SK-N-SH (cell line): Measurements from ENCODE around the gene GPR18. TPM values are rescaled to one million over a fixed set of nuclear protein-coding genes. Genes with fewer than 3 reads are reported as not detected.

Source experiments
- CTCF ChIA-PET: fragments of 300-600, 350-600 bp; formaldehyde crosslinking; extraction: SDS; loops from one replicate; lab custom pipeline; 2021; lab: Yijun Ruan, JAX
- POLR2A ChIA-PET: fragments of 350-600 bp; sonication (Branson Sonifier 250); formaldehyde crosslinking; extraction: SDS; loops from one replicate; lab custom pipeline; 2020; ENCODE audit warnings: antibody characterized with exemption, inconsistent platforms; lab: Yijun Ruan, JAX
- DNase-seq: peaks from one replicate; pipeline ENCODE4 v3.0.0; 2012
- H2AFZ ChIP-seq: fragments of 200-600 bp; sonication (generic); 2 replicates; pipeline ENCODE4 v1.8.1; 2016; ENCODE audit warnings: antibody characterized with exemption, mild to moderate bottlenecking, low read depth
- H3F3A ChIP-seq: fragments of 200-600 bp; sonication (generic); replicated peaks from 2 replicates; pipeline ENCODE3; 2016; ENCODE audit warnings: antibody characterized with exemption, mild to moderate bottlenecking; ENCODE audit not compliant: insufficient read depth
- H3K27ac ChIP-seq, 2 experiments: fragments of 200-500 bp in 1 of 2; fragments of 200-600 bp in 1 of 2; sonication (Bioruptor generic) in 1 of 2; sonication (generic), shearing (Covaris generic) in 1 of 2; 2 replicates each; pipeline versions ENCODE4 v1.5.1 to v1.6.1; 2014 to 2016; ENCODE audit warnings: low read depth in 2 of 2, inconsistent platforms in 1 of 2, low read length in 1 of 2, mild to moderate bottlenecking in 1 of 2, mixed read lengths in 1 of 2
- H3K27me3 ChIP-seq: fragments of 200-600 bp; sonication (generic), shearing (Covaris generic); 2 replicates; pipeline ENCODE4 v1.6.1; 2016; ENCODE audit warnings: mixed run types; ENCODE audit not compliant: insufficient read depth
- H3K36me3 ChIP-seq, 2 experiments: fragments of 200-500 bp in 1 of 2; fragments of 200-600 bp in 1 of 2; sonication (Bioruptor generic) in 1 of 2; sonication (generic) in 1 of 2; replicated peaks in 1 of 2; 2 replicates each; pipeline versions ENCODE3 to v1.5.1; 2014 to 2016; ENCODE audit warnings: low read length in 1 of 2, mild to moderate bottlenecking in 1 of 2; ENCODE audit not compliant: insufficient read depth in 2 of 2, control insufficient read depth in 1 of 2
- H3K4me1 ChIP-seq, 2 experiments: fragments of 200-500 bp in 1 of 2; fragments of 200-600 bp in 1 of 2; sonication (Bioruptor generic) in 1 of 2; sonication (generic), shearing (Covaris generic) in 1 of 2; 2 replicates each; pipeline versions ENCODE4 v1.5.1 to v1.6.1; 2014 to 2016; ENCODE audit warnings: low read depth in 1 of 2, low read length in 1 of 2, mixed run types in 1 of 2; ENCODE audit not compliant: insufficient read depth in 2 of 2, control insufficient read depth in 1 of 2
- H3K4me2 ChIP-seq: fragments of 200-600 bp; sonication (generic), shearing (Covaris generic); 2 replicates; pipeline ENCODE4 v1.6.1; 2017; ENCODE audit warnings: mixed run types
- H3K4me3 ChIP-seq, 2 experiments: fragments of 200-500 bp in 1 of 2; fragments of 200-600 bp in 1 of 2; sonication (Bioruptor generic) in 1 of 2; sonication (generic), shearing (Covaris generic) in 1 of 2; 2 replicates each; pipeline versions ENCODE4 v1.5.1 to v1.8.1; 2014 to 2016; ENCODE audit warnings: low read depth in 2 of 2, inconsistent platforms in 1 of 2, low read length in 1 of 2, mild to moderate bottlenecking in 1 of 2, mixed read lengths in 1 of 2, moderate library complexity in 1 of 2
- H3K79me2 ChIP-seq: fragments of 200-600 bp; sonication (generic); 2 replicates; pipeline ENCODE4 v1.8.1; 2017; ENCODE audit warnings: mild to moderate bottlenecking; ENCODE audit not compliant: insufficient read depth
- H3K9ac ChIP-seq: fragments of 200-600 bp; sonication (generic); 2 replicates; pipeline ENCODE4 v1.6.1; 2017; ENCODE audit warnings: mixed run types
- H3K9me2 ChIP-seq: fragments of 200-600 bp; sonication (generic); 2 replicates; pipeline ENCODE4 v1.6.1; 2017; ENCODE audit warnings: mixed run types
- H3K9me3 ChIP-seq: fragments of 200-600 bp; sonication (generic); 2 replicates; pipeline ENCODE4 v1.6.1; 2017; ENCODE audit warnings: mixed run types, mild to moderate bottlenecking, moderate library complexity
- H4K20me1 ChIP-seq: fragments of 200-600 bp; sonication (generic); 2 replicates; pipeline ENCODE4 v1.6.1; 2017; ENCODE audit warnings: mild to moderate bottlenecking, mixed run types; ENCODE audit not compliant: insufficient read depth
- CHD2 ChIP-seq: fragments of 150-350 bp; IDR thresholded peaks from 2 replicates; pipeline ENCODE4 v1.6.1; 2018; ENCODE audit warnings: low read length; ENCODE audit not compliant: partially characterized antibody
- FOSL2 ChIP-seq: IDR thresholded peaks from 2 replicates; pipeline ENCODE4 v1.4.0; 2012; ENCODE audit warnings: low read depth, mild to moderate bottlenecking, moderate library complexity, borderline replicate concordance
- FOXJ3 ChIP-seq: sonication (generic); formaldehyde crosslinking; IDR thresholded peaks from 2 replicates; pipeline ENCODE4 v1.5.1; 2020; ENCODE audit warnings: mild to moderate bottlenecking, missing genetic modification reagents
- FOXM1 ChIP-seq: IDR thresholded peaks from 2 replicates; pipeline ENCODE4 v1.4.0; 2012; ENCODE audit warnings: low read depth, mild to moderate bottlenecking
- GABPA ChIP-seq: IDR thresholded peaks from 2 replicates; pipeline ENCODE4 v1.4.0; 2012; ENCODE audit warnings: low read depth, mild to moderate bottlenecking
- NRF1 ChIP-seq: IDR thresholded peaks from 2 replicates; pipeline ENCODE4 v1.6.1; 2012; ENCODE audit warnings: low read depth, mild to moderate bottlenecking, low read length
- RAD21 ChIP-seq: IDR thresholded peaks from 2 replicates; pipeline ENCODE4 v1.6.1; 2012; ENCODE audit warnings: mild to moderate bottlenecking, low read length
- RCOR1 ChIP-seq: fragments of 150-350 bp; IDR thresholded peaks from 2 replicates; pipeline ENCODE4 v1.6.1; 2017; ENCODE audit warnings: antibody characterized with exemption, low read length
- RXRA ChIP-seq: IDR thresholded peaks from 2 replicates; pipeline ENCODE4 v1.4.0; 2012; ENCODE audit warnings: low read depth, mild to moderate bottlenecking, borderline replicate concordance
- SIN3A ChIP-seq: IDR thresholded peaks from 2 replicates; pipeline ENCODE4 v1.6.1; 2012; ENCODE audit warnings: low read depth, mild to moderate bottlenecking, low read length, moderate library complexity, borderline replicate concordance
- SMC3 ChIP-seq: IDR thresholded peaks from 2 replicates; pipeline ENCODE4 v1.6.1; 2012; ENCODE audit warnings: low read depth, low read length, improper control_type of control experiment
- WGBS: methylation state at CpG from one replicate; pipeline ENCODE4 v1.1.6; 2017; ENCODE audit warnings: low lambda C conversion rate; 5-methylcytosine and 5-hydroxymethylcytosine counted together
- polyA plus RNA-seq, 3 experiments: library from polyadenylated mRNA; depleted of rRNA; stranded (reverse); fragments of >200 nt; gene quantifications; 2 replicates each; pipeline ENCODE4 v1.2.3, GENCODE V29; 2012
- TF ChIP-seq, protein P1 (sequence below): fragments of 200-600 bp; sonication (generic); IDR thresholded peaks from 2 replicates; pipeline ENCODE4 v1.6.1; 2017; ENCODE audit warnings: antibody characterized with exemption, mild to moderate bottlenecking, moderate library complexity
- TF ChIP-seq, protein P2 (sequence below): IDR thresholded peaks from 2 replicates; pipeline ENCODE4 v1.4.0; 2012; ENCODE audit warnings: low read depth, borderline replicate concordance
- TF ChIP-seq, protein P3 (sequence below): fragments of 150-350 bp; IDR thresholded peaks from 2 replicates; pipeline ENCODE4 v1.6.1; 2017; ENCODE audit warnings: antibody characterized with exemption, low read length, low read depth, borderline replicate concordance

GPR18 gene
- polyA plus RNA-seq, 1 of the 3 experiments (the other 2 are of a cell fraction), result not detected

DNA sequence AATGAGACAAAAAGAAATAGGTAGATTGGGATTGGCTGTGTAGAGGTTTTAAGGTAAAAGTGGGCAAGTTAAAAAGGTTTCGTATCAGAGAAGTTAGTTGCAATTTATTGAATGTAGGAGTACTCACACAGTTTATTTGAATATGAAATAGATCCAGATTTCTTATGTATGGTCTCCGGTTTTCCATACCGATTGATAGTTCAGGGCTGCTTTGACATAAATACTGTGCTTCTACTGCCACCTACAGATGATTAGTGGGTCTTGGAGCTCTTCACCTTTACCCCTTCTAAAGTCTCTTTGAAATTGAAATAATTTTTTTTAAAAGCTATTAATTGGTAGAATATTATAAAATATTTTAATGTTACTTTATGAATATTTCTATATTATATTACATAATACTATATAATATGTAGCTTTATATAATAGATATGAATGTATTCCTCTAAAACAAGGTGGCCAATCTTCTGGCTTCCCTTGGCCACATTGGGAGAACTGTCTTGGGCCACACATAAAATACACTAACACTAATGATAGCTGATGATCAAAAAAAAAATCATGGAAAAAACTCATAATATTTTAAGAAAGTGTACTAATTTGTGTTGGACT, 7.7 kb upstream of the GPR18 start:
- peak; percentile 44 for DNase-seq
- Histone ChIP-seq H3K4me2 (no peak overlapping the region), H3K9me2 (no peaks in the 10 kb centered on the region), H3K27ac (no peak overlapping the region), H3K36me3 (peaks cover 5 to 30% of the 10 kb centered on the region in 2 experiments), H2AFZ (no peak overlapping the region), H4K20me1 (no peaks in the 10 kb centered on the region), H3K9me3 (no peaks in the 10 kb centered on the region), H3F3A (peaks cover 3% of the 10 kb centered on the region), H3K4me3 (no peak overlapping the region), H3K9ac (no peak overlapping the region), H3K27me3 (no peaks in the 10 kb centered on the region), H3K4me1 (no peaks in the 10 kb centered on the region), H3K79me2 (no peaks in the 10 kb centered on the region; the same call in 1 of the 2 replicates)
- POLR2A ChIA-PET, result no interaction called here
- TF ChIP-seq RXRA, result no peak
- TF ChIP-seq, protein P1, sequence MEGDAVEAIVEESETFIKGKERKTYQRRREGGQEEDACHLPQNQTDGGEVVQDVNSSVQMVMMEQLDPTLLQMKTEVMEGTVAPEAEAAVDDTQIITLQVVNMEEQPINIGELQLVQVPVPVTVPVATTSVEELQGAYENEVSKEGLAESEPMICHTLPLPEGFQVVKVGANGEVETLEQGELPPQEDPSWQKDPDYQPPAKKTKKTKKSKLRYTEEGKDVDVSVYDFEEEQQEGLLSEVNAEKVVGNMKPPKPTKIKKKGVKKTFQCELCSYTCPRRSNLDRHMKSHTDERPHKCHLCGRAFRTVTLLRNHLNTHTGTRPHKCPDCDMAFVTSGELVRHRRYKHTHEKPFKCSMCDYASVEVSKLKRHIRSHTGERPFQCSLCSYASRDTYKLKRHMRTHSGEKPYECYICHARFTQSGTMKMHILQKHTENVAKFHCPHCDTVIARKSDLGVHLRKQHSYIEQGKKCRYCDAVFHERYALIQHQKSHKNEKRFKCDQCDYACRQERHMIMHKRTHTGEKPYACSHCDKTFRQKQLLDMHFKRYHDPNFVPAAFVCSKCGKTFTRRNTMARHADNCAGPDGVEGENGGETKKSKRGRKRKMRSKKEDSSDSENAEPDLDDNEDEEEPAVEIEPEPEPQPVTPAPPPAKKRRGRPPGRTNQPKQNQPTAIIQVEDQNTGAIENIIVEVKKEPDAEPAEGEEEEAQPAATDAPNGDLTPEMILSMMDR, result peak; percentile 67
- TF ChIP-seq, protein P2, sequence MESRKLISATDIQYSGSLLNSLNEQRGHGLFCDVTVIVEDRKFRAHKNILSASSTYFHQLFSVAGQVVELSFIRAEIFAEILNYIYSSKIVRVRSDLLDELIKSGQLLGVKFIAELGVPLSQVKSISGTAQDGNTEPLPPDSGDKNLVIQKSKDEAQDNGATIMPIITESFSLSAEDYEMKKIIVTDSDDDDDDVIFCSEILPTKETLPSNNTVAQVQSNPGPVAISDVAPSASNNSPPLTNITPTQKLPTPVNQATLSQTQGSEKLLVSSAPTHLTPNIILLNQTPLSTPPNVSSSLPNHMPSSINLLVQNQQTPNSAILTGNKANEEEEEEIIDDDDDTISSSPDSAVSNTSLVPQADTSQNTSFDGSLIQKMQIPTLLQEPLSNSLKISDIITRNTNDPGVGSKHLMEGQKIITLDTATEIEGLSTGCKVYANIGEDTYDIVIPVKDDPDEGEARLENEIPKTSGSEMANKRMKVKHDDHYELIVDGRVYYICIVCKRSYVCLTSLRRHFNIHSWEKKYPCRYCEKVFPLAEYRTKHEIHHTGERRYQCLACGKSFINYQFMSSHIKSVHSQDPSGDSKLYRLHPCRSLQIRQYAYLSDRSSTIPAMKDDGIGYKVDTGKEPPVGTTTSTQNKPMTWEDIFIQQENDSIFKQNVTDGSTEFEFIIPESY, result no peak
- TF ChIP-seq FOXM1, result no peak
- no peak for TF ChIP-seq CHD2
- TF ChIP-seq FOSL2, result no peak
- TF ChIP-seq RAD21, result peak; percentile 78
- TF ChIP-seq SMC3, result peak; percentile 68
- TF ChIP-seq, protein P3, sequence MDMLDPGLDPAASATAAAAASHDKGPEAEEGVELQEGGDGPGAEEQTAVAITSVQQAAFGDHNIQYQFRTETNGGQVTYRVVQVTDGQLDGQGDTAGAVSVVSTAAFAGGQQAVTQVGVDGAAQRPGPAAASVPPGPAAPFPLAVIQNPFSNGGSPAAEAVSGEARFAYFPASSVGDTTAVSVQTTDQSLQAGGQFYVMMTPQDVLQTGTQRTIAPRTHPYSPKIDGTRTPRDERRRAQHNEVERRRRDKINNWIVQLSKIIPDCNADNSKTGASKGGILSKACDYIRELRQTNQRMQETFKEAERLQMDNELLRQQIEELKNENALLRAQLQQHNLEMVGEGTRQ, result no peak
- TF ChIP-seq GABPA, result no peak
- 68% methylated on average over 3 of the region's 3 CpGs for WGBS
- CTCF ChIA-PET, result interaction anchor here (0.6 to 10.4 kb wide), 36 partner anchors 9 to 453 kb away, joined by 3 to 249 read pairs (median 5); partner anchors contain the start of gene UBAC2

DNA sequence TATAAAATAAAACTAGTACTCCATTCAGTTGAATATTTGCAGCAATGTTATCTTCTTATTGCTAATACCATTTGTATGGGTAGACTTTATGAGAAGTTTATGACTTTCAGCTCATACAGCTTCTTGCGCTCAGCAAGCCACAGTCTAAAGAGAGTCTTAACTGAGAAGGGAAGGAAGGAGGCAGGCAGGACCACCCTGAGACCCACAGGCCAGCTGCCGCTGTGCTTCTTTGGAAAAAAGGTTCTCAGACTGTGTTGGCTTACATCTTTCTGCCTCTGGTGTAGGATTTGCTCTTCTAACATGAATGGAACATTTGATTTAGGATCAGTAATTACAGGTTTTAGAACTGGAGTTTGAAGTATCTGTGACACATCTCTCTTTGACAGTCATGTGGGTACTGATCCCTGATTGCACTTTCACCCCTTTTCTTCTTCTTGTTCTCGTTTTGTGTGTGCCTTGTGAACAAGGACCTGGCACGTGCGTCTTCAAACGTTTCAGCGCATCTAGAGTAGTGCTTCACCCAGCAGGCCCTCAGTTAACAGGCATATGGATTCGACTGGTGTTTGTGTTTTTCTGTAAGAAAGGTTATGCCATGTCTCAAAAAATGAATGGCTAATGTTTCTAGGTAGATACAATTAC, 7.1 kb upstream of the GPR18 start:
- Histone ChIP-seq H3K4me1 (no peaks in the 10 kb centered on the region), H3K4me2 (no peak overlapping the region), H3K9ac (no peak overlapping the region), H3F3A (peaks cover 3% of the 10 kb centered on the region), H3K4me3 (no peak overlapping the region), H3K27me3 (no peaks in the 10 kb centered on the region), H2AFZ (no peak overlapping the region), H3K27ac (no peak overlapping the region), H3K9me3 (no peaks in the 10 kb centered on the region), H3K79me2 (no peaks in the 10 kb centered on the region; the same call in 1 of the 2 replicates), H3K9me2 (no peaks in the 10 kb centered on the region), H4K20me1 (no peaks in the 10 kb centered on the region), H3K36me3 (peaks cover 5 to 30% of the 10 kb centered on the region in 2 experiments)
- WGBS, result 85% methylated on average over 8 of the region's 8 CpGs
- TF ChIP-seq NRF1 (no peak), FOXJ3 (no peak), RCOR1 (no peak), SIN3A (no peak), FOSL2 (no peak), GABPA (no peak)
- DNase-seq, result no peak
- POLR2A ChIA-PET, result no interaction called here
- CTCF ChIA-PET, result interaction anchor here (0.6 to 10.4 kb wide), 25 partner anchors 8 to 312 kb away, joined by 3 to 249 read pairs (median 5); partner anchors contain the start of gene UBAC2
